ENCODE data around the gene TSPO.
"Not testable (repeated sequence)": the region's sequence is repeated elsewhere in the genome, so short reads cannot be mapped to it uniquely, and the experiment has no call there.

The TSPO gene

GRCh38 chr22:43151251-43152002, at the start of gene TSPO:
TSS of gene TSPO (plus strand) at chr22:43151559. CDS start at chr22:43159239, 7,680 bp downstream.
- Histone ChIP-seq H3K36me3 (ENCODE audit: control insufficient read depth, insufficient read depth, low read length) (no peaks in the 10 kb centered on the region), H2AFZ (peak within 1 kb of the TSS; percentile 82), H3K27ac (peak within 1 kb of the TSS; percentile 67), H3K4me3 (ENCODE audit: low read depth, low read length) (peak within 1 kb of the TSS; percentile 78), H3K4me1 (peaks cover 3% of the 10 kb centered on the region), H3K27me3 (ENCODE audit: control insufficient read depth, insufficient read depth, low read length) (no peaks in the 10 kb centered on the region), H3K9me3 (ENCODE audit: control insufficient read depth, low read length) (no peaks in the 10 kb centered on the region), H3K79me2 (no peaks in the 10 kb centered on the region), H3K9ac (no peak within 1 kb of the TSS), H3K4me2 (ENCODE audit: low read length) (peak within 1 kb of the TSS; percentile 89)
- no peak for TF ChIP-seq CTCF (IDR thresholded peaks at IDR 0.05)

- H3K36me3 ChIP-seq (ENCODE audit: control insufficient read depth, insufficient read depth, low read length); H3K27me3 ChIP-seq (ENCODE audit: control insufficient read depth, insufficient read depth, low read length): not testable (repeated sequence)
- H3K27ac ChIP-seq: peak overlapping the region; percentile 69
Measured at GRCh38 chr22:43104056-43104625, 47.2 kb upstream of the TSPO start.

GRCh38 chr22:43104950-43105349, 46.4 kb upstream of the TSPO start:
- H3K9ac ChIP-seq; H2AFZ ChIP-seq; H3K79me2 ChIP-seq; H3K4me2 ChIP-seq (ENCODE audit: low read length); H3K36me3 ChIP-seq (ENCODE audit: control insufficient read depth, insufficient read depth, low read length); H3K4me3 ChIP-seq (ENCODE audit: low read depth, low read length); H3K9me3 ChIP-seq (ENCODE audit: control insufficient read depth, low read length); H3K27ac ChIP-seq; H3K27me3 ChIP-seq (ENCODE audit: control insufficient read depth, insufficient read depth, low read length); H3K4me1 ChIP-seq: not testable (repeated sequence)

More at GRCh38 chr22:43104056-43104625, 47.2 kb upstream of the TSPO start:
- not testable (repeated sequence) for H3K9ac ChIP-seq; H3K4me1 ChIP-seq; H3K9me3 ChIP-seq (ENCODE audit: control insufficient read depth, low read length); H3K79me2 ChIP-seq; H3K4me3 ChIP-seq (ENCODE audit: low read depth, low read length)
- Histone ChIP-seq H2AFZ (peak overlapping the region; percentile 53), H3K4me2 (ENCODE audit: low read length) (peak overlapping the region; percentile 57)

- Histone ChIP-seq H3K27me3 (ENCODE audit: control insufficient read depth, insufficient read depth, low read length) (no peaks in the 10 kb centered on the region), H3K79me2 (no peaks in the 10 kb centered on the region), H3K9ac (no peak overlapping the region), H3K4me2 (ENCODE audit: low read length) (no peak overlapping the region), H2AFZ (no peak overlapping the region), H3K27ac (no peak overlapping the region), H3K36me3 (ENCODE audit: control insufficient read depth, insufficient read depth, low read length) (no peaks in the 10 kb centered on the region), H3K9me3 (ENCODE audit: control insufficient read depth, low read length) (no peaks in the 10 kb centered on the region), H3K4me3 (ENCODE audit: low read depth, low read length) (no peak overlapping the region), H3K4me1 (peaks cover 5% of the 10 kb centered on the region)
- TF ChIP-seq CTCF (IDR thresholded peaks at IDR 0.05): no peak
Measured at GRCh38 chr22:43106302-43106701, 45.1 kb upstream of the TSPO start.

GRCh38 chr22:43109511-43109910, 41.8 kb upstream of the TSPO start:
- no peaks in the 10 kb centered on the region for H3K9me3 ChIP-seq (ENCODE audit: control insufficient read depth, low read length)
- H3K79me2 ChIP-seq: no peaks in the 10 kb centered on the region
- no peak overlapping the region for H3K27ac ChIP-seq
- H3K9ac ChIP-seq: no peak overlapping the region
- H3K36me3 ChIP-seq (ENCODE audit: control insufficient read depth, insufficient read depth, low read length): no peaks in the 10 kb centered on the region
- H2AFZ ChIP-seq: no peak overlapping the region
- H3K4me2 ChIP-seq (ENCODE audit: low read length): no peak overlapping the region
- H3K27me3 ChIP-seq (ENCODE audit: control insufficient read depth, insufficient read depth, low read length): no peaks in the 10 kb centered on the region
- TF ChIP-seq CTCF (IDR thresholded peaks at IDR 0.05): no peak
- H3K4me3 ChIP-seq (ENCODE audit: low read depth, low read length): no peak overlapping the region
- no peaks in the 10 kb centered on the region for H3K4me1 ChIP-seq
